Fibroblast of lung (primary cell): ENCODE results near the gene ANKFN1. TPM values are rescaled to one million over a fixed set of nuclear protein-coding genes. Genes with fewer than 3 reads are reported as not detected.

ENCODE experiments used
- DNase-seq, 2 donors: peaks; one replicate each; pipeline versions ENCODE4 v3.0.0 to v3.0.0-alpha.2; 2010; ENCODE audit warnings: low read depth in 2 of 2
- H2AFZ ChIP-seq: 2 replicates; pipeline ENCODE4 v1.5.1; 2012; ENCODE audit warnings: low read length, control low read depth, inconsistent platforms
- H3K27ac ChIP-seq: 2 replicates; pipeline ENCODE4 v1.5.1; 2011; ENCODE audit warnings: low read length, control low read depth; ENCODE audit not compliant: insufficient read depth
- H3K27me3 ChIP-seq: 2 replicates; pipeline ENCODE4 v1.5.1; 2011; ENCODE audit warnings: mild to moderate bottlenecking, low read length; ENCODE audit not compliant: control insufficient read depth, insufficient read depth
- H3K36me3 ChIP-seq: 2 replicates; pipeline ENCODE4 v1.5.1; 2011; ENCODE audit warnings: low read length; ENCODE audit not compliant: control insufficient read depth, insufficient read depth
- H3K4me1 ChIP-seq: 2 replicates; pipeline ENCODE4 v1.5.1; 2011; ENCODE audit warnings: low read length; ENCODE audit not compliant: control insufficient read depth, insufficient read depth; ENCODE audit errors: extremely low read depth
- H3K4me2 ChIP-seq: 2 replicates; pipeline ENCODE4 v1.5.1; 2011; ENCODE audit warnings: low read length, control low read depth; ENCODE audit not compliant: insufficient read depth; ENCODE audit errors: extremely low read depth
- H3K4me3 ChIP-seq, 4 experiments: fragments of 200-600 bp in 1 of 4; sonication (generic) in 1 of 4; replicated peaks in 1 of 4; 2 replicates each; pipeline ENCODE4 v1.5.1; 2011 to 2016; ENCODE audit warnings: low read length in 4 of 4, low read depth in 3 of 4, mild to moderate bottlenecking in 3 of 4, control low read depth in 2 of 4, inconsistent platforms in 1 of 4, mixed read lengths in 1 of 4; ENCODE audit not compliant: insufficient read depth in 1 of 4; ENCODE audit errors: control extremely low read depth in 1 of 4
- H3K79me2 ChIP-seq: 2 replicates; pipeline ENCODE4 v1.5.1; 2012; ENCODE audit warnings: mild to moderate bottlenecking, low read length, inconsistent platforms; ENCODE audit not compliant: control insufficient read depth, insufficient read depth
- H3K9ac ChIP-seq: 2 replicates; pipeline ENCODE4 v1.5.1; 2011; ENCODE audit warnings: mild to moderate bottlenecking, low read length, control low read depth; ENCODE audit not compliant: insufficient read depth
- H3K9me3 ChIP-seq: 2 replicates; pipeline ENCODE4 v1.5.1; 2012; ENCODE audit warnings: low read depth, low read length; ENCODE audit not compliant: control insufficient read depth, insufficient read depth
- H4K20me1 ChIP-seq: 2 replicates; pipeline ENCODE4 v1.5.1; 2011; ENCODE audit warnings: low read length; ENCODE audit not compliant: control insufficient read depth, insufficient read depth; ENCODE audit errors: extremely low read depth
- EZH2 ChIP-seq: IDR thresholded peaks from 2 replicates; pipeline ENCODE4 v1.5.1; 2012; ENCODE audit warnings: low read length, control low read depth, mild to moderate bottlenecking; ENCODE audit errors: missing control alignments
- polyA plus RNA-seq, 2 donors: library from polyadenylated mRNA; depleted of rRNA in 1 of 2; stranded (reverse) in 1 of 2; unstranded in 1 of 2; fragments of >200 nt; gene quantifications; 2 replicates each; pipeline ENCODE4 v1.2.1, GENCODE V29; 2011 to 2012; ENCODE audit warnings: missing spikeins in 1 of 2
- total RNA-seq: library from RNA; depleted of rRNA; stranded (reverse); fragments of >200 nt; gene quantifications from 2 replicates; pipeline ENCODE4 v1.2.1, GENCODE V29; 2014
- TF ChIP-seq, protein P1 (sequence below), 2 donors: IDR thresholded peaks in 1 of 2; conservative IDR thresholded peaks in 1 of 2; 1 replicate in 1 of 2; 2 replicates in 1 of 2; pipeline ENCODE4 v1.5.1; 2011 to 2012; ENCODE audit warnings: low read length in 2 of 2, control low read depth in 1 of 2, inconsistent platforms in 1 of 2, low read depth in 1 of 2, mild to moderate bottlenecking in 1 of 2

The ANKFN1 gene
- total and polyA plus RNA-seq, 2 donors (not counting 1 experiment from before 2014, with no cell fraction given) = 0.19 TPM; not detected in 1

- H2AFZ ChIP-seq = no peak overlapping the region
- no peaks in the 10 kb centered on the region for H3K36me3 ChIP-seq
- H3K4me2 ChIP-seq = no peak overlapping the region
- H3K9ac ChIP-seq = no peak overlapping the region
- no peaks in the 10 kb centered on the region for H3K79me2 ChIP-seq
- no peaks in the 10 kb centered on the region for H3K4me1 ChIP-seq
- H3K27ac ChIP-seq = no peak overlapping the region
- H3K4me3 ChIP-seq = no peak overlapping the region
- H4K20me1 ChIP-seq = no peaks in the 10 kb centered on the region
- H3K9me3 ChIP-seq = no peaks in the 10 kb centered on the region
- DNase-seq = no peak
- H3K27me3 ChIP-seq = peaks cover 2% of the 10 kb centered on the region
- no peak for TF ChIP-seq EZH2
- TF ChIP-seq, protein P1, sequence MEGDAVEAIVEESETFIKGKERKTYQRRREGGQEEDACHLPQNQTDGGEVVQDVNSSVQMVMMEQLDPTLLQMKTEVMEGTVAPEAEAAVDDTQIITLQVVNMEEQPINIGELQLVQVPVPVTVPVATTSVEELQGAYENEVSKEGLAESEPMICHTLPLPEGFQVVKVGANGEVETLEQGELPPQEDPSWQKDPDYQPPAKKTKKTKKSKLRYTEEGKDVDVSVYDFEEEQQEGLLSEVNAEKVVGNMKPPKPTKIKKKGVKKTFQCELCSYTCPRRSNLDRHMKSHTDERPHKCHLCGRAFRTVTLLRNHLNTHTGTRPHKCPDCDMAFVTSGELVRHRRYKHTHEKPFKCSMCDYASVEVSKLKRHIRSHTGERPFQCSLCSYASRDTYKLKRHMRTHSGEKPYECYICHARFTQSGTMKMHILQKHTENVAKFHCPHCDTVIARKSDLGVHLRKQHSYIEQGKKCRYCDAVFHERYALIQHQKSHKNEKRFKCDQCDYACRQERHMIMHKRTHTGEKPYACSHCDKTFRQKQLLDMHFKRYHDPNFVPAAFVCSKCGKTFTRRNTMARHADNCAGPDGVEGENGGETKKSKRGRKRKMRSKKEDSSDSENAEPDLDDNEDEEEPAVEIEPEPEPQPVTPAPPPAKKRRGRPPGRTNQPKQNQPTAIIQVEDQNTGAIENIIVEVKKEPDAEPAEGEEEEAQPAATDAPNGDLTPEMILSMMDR (conservative IDR thresholded peaks at IDR 0.05 in 1 of 2, IDR thresholded peaks at IDR 0.05 in 1 of 2; ENCODE audit: low read depth in 1 of 2, low read length in 2 of 2) = no peak
Observed at GRCh38 chr17:56305007-56305406, 151.7 kb downstream of the ANKFN1 start.

GRCh38 chr17:56309897-56310296 lies 156.6 kb downstream of the ANKFN1 start:
- no peaks in the 10 kb centered on the region for H3K4me1 ChIP-seq
- no peak for TF ChIP-seq EZH2
- TF ChIP-seq, protein P1 (conservative IDR thresholded peaks at IDR 0.05 in 1 of 2, IDR thresholded peaks at IDR 0.05 in 1 of 2; ENCODE audit: low read depth in 1 of 2, low read length in 2 of 2) = no peak
- no peak overlapping the region for H3K27ac ChIP-seq
- no peaks in the 10 kb centered on the region for H3K9me3 ChIP-seq
- no peaks in the 10 kb centered on the region for H3K36me3 ChIP-seq
- H3K79me2 ChIP-seq = no peaks in the 10 kb centered on the region
- H3K4me2 ChIP-seq = no peak overlapping the region
- no peak overlapping the region for H3K9ac ChIP-seq
- no peak overlapping the region for H2AFZ ChIP-seq
- no peaks in the 10 kb centered on the region for H4K20me1 ChIP-seq
- no peak overlapping the region for H3K4me3 ChIP-seq
- DNase-seq = peak; percentile 48 to 74
- H3K27me3 ChIP-seq = no peaks in the 10 kb centered on the region

DNA sequence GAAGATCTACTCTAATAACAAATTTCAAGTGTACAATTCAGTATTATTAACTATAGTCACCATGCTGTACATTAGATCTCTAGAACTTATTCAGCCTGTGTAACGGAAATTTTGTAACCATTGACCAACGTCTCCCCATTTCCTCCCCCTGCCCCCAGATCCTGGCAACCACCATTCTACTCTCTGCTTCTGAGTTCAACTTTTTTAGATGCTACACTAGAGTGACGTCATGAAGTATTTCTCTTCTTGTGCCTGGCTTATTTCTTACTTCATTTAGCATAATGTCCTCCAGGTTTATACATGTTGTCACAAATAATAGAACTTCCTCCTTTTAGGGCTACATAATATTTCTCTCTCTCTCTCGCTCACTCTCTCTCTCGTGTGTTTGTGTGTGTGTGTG lies 157.5 kb downstream of the ANKFN1 start:
- Histone ChIP-seq H3K4me3 (no peak overlapping the region), H3K4me1 (no peaks in the 10 kb centered on the region), H3K27me3 (no peaks in the 10 kb centered on the region), H2AFZ (no peak overlapping the region), H3K9ac (no peak overlapping the region), H3K36me3 (no peaks in the 10 kb centered on the region), H3K27ac (no peak overlapping the region), H3K4me2 (no peak overlapping the region), H4K20me1 (no peaks in the 10 kb centered on the region), H3K9me3 (no peaks in the 10 kb centered on the region), H3K79me2 (no peaks in the 10 kb centered on the region)
- DNase-seq = no peak
- no peak for TF ChIP-seq EZH2
- TF ChIP-seq, protein P1 (conservative IDR thresholded peaks at IDR 0.05 in 1 of 2, IDR thresholded peaks at IDR 0.05 in 1 of 2; ENCODE audit: low read depth in 1 of 2, low read length in 2 of 2) = no peak
